GM13977 (cell line): ENCODE data around the gene EXOC3L4.
"Not testable (repeated sequence)": the region's sequence is repeated elsewhere in the genome, so short reads cannot be mapped to it uniquely, and the experiment has no call there.

Experiments
- DNase-seq: peaks from one replicate; pipeline ENCODE4 v3.0.0; 2012; ENCODE audit warnings: low spot score
- CTCF ChIP-seq: IDR thresholded peaks from 2 replicates; pipeline ENCODE4 v1.5.1; 2012; ENCODE audit warnings: mild to moderate bottlenecking, control low read depth; ENCODE audit not compliant: insufficient read depth; ENCODE audit errors: extremely low read depth, missing control alignments
- in situ Hi-C: fragments of 300-500 bp; cut with MboI; formaldehyde crosslinking; loops from one replicate; pipeline ENCODE4 v1.12.0; 2022; ENCODE audit warnings: low sequenced_read_pairs, low pct_unique_long_range_greater_than_20kb, mixed read lengths, inconsistent platforms; ENCODE audit not compliant: unreplicated experiment

EXOC3L4 gene

GRCh38 chr14:103094406-103095209 lies at the start of gene EXOC3L4:
TSS of gene EXOC3L4 (plus strand) at chr14:103094725. CDS start at chr14:103100220, 5,495 bp downstream.
- DNase-seq = no peak
- in situ Hi-C loops = loop anchor here (25.0 kb wide), 1 partner anchor 193 kb away; no protein-coding TSS in a partner anchor
- no peak for TF ChIP-seq CTCF

GRCh38 chr14:103045371-103045869 lies 49.1 kb upstream of the EXOC3L4 start:
- TF ChIP-seq CTCF = no peak
- in situ Hi-C loops = no loop called here
- DNase-seq = peak; percentile 56

GRCh38 chr14:103047453-103047852 lies 47.1 kb upstream of the EXOC3L4 start:
- in situ Hi-C loops, DNase-seq: not testable (repeated sequence)

GRCh38 chr14:103050935-103051334 lies 43.6 kb upstream of the EXOC3L4 start:
- no peak for DNase-seq
- in situ Hi-C loops = no loop called here
- no peak for TF ChIP-seq CTCF

GRCh38 chr14:103052407-103052806 lies 42.1 kb upstream of the EXOC3L4 start:
- no peak for DNase-seq
- in situ Hi-C loops = no loop called here
- TF ChIP-seq CTCF = no peak

- in situ Hi-C loops = no loop called here
- no peak for TF ChIP-seq CTCF
- no peak for DNase-seq
These were observed 38.8 kb upstream of the EXOC3L4 start for GRCh38 chr14:103055695-103056094.

- in situ Hi-C loops = no loop called here
- TF ChIP-seq CTCF = no peak
- no peak for DNase-seq
These were observed 38.0 kb upstream of the EXOC3L4 start for GRCh38 chr14:103056322-103057027.
